Stimulated activated naive CD4-positive, alpha-beta T cell treated with Interleukin-2 at 50 U/mL for 16 hours (primary cell): ENCODE measurements around the gene LOXL4.

Experiments
- DNase-seq: peaks from one replicate; lab custom pipeline; 2025; lab: John Stamatoyannopoulos, UW

LOXL4 gene

DNA sequence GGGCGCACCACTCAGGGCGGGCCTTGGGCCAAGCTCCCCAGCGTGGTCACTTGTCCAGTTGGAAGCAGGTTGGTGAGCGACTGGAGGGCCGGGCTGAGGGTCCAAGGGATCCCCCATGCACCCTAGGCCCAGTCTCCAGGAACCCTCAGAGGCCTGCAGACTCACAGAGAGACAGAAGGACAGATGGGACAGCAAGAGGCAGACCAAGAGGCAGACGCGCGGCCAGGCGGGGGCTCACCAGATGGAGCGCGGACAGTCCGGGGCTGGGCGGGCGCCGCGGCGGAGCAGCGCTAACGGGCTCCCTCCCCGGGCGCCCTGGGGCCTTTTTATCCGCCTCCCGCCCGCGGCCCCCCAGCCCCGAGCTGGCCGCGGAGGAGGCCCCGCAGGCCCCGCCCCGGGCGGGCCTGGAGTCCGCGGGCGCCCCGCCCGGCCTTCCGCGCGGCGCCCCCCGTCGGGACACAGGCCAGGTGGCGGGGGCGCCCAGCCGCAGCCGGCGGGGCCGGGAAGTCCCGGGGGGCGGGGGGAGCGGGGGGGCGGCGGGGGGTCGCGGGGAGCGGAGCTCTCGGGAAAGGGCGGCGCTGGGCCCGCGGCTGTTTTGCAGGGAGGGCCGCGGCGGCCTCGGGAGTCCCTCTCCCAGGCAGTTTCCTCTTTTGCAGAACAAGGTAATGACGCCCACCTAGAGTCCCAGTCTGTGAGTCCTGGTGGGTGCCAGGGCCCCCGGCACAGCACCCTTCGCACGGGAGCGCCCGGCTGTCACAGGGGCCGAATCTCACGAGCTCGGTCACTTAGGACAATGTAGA, at the start of gene LOXL4:
Gene LOXL4, minus strand, starts transcription at position 301 of the 800 bp plus-strand sequence. CDS start 5,175 bp downstream, outside the sequence.
- no peak for DNase-seq

DNA sequence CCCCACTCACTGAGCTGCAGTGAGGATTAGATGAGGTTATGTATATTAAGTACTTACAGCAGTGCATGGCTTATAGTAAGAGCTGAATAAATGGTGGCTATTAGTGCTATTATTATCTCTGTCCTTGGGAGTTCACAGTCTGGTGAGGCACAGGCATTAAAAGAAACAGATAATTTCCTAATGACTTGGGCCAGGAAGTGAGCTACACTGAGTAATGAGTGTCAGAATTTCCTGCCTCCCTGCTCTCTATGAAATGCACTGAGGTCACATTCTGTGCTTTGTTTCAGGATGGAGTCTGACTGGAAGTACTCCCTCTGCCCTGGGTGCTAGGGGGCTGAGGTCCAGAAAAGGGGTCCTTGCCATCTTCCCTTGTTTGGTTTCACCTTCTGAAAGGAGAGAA, 48.7 kb upstream of the LOXL4 start:
- no peak for DNase-seq

DNA sequence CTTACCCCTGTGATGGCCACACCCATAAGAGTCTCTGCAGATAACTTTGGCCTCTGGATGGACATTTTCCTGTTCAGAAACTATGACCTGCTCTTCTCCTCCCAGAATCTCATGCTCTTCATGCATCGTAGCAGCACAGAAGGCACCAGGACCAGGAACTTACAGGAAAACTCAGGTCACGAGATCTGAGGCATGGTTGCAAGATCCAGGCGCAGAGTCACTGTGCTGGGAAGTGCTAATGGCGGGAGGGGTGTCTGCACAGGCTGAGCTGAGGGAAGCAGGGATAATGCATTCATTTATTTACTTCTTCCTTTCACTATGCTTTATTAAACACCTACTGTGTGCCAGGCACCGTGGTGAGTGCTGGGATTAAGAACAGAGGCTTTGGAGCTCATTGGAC, 48.2 kb upstream of the LOXL4 start:
- DNase-seq: no peak

DNA sequence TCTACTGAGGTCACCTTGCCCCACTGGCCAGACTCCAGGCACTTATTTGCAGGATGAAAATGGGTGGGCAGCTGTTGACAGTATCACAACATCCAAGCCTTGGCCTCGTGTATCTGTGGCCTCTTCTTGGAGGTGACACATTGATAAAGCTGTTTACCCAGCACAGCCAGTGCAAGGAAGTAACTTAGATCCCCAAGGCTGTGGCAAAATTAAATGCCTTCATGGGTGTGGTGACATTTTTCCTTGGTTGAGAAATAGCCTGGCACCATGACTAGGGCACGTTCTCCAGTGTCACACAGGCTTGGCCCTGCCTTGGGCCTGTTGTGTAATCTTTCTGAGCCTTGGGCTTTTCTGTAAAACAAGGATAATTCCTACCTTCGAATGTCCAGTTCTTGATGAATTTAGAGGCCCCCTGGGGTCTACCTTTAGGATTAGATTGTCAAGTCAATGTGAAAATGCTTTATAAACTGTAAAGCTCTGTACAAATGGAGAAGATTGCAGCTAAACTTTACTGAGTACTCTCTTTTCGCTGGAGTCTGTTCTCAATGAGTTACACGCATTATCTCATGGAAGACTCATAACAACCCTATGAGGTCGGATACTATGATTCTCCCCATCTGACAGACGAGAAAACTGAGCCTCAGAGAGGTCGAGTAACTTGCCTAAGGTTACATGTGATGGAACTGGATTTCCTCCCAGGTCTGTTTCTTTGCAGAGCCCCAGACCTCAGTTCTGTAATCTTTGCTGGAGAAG, 46.7 kb upstream of the LOXL4 start:
- no peak for DNase-seq

DNA sequence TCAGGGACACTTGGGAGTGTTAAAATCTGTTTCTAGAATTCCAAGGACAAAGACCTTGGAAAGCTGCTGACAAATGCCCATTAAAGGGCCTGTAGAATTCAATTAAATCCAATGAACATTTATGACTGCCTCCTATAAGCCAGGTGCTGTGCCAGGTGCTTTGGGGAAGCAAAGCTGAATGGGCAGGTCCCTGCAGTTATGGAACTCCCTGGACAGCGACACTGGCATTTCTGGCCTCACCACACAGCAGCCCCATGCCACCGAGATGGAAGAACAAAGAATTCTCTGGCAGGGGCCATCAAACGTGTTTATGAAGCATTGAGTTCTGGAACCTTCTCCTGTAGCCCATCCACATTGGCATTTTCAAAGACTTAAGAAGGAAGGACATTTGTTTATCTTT, 45.6 kb upstream of the LOXL4 start:
- DNase-seq: no peak

DNA sequence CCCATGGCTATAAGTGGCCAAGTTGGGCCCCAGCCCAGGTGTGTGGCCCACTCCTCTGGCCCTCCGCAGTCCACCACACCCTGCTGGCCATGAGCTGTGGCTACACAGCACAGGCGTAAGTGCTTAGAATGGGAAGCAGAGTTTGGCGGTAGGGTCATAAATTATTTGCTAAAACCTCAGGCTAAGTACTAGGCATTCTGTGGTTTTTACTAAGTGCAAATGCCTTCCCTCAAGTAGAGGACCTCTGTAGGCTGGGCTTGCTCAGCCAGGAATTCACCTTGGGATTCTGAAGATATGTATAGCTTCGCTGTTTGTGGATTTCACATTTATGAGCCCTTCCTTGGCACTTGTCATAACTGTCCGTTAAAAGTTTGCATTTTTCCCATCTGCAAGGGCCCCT, 44.8 kb upstream of the LOXL4 start:
- no peak for DNase-seq

DNA sequence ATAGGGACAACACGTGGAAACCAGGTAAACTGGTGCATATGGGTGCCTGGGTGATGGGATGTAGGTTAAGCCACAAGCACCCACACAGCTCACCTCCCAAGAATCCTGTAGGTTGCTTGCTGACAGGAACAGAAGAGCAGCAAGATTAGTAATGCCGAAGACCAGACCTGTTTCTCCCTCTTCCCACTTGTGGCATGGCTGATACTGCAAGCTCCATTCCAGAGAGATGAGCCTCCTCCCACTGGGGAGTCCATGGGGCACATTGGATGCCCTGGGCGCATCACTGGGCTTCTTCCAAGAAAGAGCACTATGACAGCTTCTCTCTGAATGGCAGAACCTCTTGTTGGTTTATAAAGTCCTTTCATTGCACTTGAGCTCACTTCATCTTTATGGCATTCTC, 44.4 kb upstream of the LOXL4 start:
- no peak for DNase-seq

DNA sequence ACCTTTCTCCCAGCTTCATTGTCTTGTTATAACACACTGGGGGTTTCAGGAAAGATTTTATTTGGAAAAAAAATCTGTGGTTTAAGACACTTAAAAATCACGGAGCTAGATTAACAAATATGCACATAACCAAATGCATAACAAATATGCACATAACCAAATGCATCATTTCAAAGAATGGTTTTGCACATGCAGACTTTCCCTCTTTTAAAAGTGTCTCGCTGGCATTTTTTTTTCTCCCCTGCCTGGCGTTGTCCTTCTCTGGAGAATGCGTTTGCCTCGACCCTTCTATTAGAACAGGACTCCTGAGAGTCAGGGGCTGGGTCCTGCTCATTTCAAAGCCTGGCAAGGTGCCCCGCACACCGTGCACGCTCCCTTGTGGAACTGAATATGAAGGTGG, 42.7 kb upstream of the LOXL4 start:
- DNase-seq: no peak

DNA sequence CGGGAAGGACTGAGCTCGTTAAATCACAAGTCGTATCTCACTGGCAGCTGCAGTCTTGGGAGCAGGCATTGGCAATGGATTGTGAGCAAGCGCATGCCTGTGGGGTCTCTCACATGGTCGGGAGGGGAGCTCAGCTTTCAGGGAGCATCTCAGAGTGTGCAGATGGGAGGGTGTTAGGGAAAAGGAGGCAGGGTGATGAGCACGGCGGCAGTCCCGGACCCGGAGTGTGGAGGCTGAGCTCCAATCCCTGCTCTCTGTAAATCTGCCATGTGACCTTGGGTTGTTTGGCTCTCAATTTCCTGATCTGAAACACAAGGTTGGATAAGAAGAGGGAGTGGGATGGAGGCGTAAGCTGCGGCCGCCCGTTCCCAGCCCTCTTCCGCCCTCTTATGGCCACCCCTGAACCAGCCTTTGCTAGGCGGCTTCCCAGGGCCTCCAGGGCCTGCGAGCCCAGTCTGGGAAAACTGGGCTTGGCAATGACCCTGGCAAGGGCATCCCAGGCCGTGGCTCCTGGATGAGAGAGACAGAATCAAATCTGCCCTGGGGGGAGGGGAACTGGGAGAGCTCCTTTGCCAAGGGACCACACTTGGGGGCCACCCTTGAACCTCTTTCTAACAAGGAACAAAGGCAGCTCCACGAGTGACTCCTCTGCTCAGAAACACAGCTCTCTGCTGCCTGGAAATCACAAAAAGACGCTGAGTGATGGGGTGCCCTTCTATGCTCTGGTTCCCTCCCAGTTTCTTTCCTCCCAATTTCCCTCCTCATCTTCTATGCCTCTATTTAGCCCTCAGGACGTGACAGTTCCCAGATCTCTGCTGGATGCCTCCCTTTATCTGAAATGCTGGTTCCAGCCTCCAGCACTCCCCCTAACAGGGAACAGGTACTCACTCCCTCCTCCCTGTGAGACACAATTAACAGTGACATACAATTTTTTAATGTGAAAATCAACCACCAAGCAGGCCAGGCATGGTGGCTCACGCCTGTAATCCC, 41.7 kb upstream of the LOXL4 start:
- DNase-seq: no peak

DNA sequence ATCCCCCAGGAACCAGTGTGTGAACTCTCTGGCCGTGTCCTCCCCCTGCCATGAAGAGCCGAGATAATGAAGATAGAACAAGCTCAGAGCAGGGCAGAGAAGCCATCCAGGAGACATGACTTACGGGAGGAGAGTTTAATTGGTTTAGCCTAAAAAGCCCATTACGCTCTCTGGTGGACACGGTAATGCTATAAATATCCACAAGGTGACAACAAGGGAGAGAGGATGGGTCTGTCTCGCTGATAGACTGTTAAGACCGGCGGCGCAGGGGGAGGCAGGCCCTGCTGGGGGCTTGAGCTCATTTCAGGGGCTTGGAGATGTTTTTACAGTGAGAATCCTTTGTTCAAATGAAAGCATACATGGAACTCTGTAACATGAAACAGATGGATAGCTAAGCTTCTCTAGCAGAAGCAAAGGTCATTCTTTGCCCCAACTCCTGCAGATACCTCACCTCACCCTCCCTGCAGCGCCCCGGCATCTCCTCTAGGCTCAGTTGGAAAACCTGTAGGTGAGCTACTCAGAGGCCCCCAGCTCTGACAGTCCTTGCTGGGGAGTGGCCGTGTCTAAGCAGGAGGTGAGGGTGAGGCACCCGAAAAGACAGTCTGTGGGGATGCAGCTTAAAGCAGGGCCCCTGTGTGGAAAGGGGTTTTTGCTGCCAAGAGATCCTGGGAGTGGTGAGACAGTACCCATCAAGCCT, 40.8 kb upstream of the LOXL4 start:
- DNase-seq: no peak

DNA sequence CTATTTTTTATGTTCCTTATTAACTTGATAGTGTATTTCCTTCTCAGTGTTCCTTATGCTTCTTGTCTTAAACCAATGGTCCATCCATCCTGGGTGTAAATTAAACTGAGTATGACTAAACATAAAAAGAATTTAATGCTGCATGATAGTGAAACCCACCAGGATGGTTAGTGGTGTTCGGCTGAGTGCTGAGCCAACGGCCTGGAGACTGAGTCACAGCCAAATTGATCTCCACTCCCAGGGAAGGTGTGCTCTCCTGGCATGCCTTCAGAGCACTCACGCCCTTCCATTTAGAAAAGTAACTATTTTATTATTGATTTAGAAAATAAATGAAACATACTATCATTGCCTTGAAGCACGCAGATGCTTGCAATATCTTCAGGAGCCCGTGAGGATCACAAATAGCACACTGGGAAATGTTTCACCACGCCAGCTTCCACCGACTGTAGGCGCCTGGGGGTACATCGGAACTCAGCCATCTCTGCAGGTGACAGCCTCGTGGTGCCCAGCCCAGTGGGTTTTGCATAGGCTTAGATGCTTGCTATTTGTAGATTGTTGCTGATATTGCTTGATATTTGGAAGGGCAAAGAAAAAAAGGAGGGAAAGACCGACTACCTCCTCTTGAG, 40.0 kb upstream of the LOXL4 start:
- DNase-seq: no peak

DNA sequence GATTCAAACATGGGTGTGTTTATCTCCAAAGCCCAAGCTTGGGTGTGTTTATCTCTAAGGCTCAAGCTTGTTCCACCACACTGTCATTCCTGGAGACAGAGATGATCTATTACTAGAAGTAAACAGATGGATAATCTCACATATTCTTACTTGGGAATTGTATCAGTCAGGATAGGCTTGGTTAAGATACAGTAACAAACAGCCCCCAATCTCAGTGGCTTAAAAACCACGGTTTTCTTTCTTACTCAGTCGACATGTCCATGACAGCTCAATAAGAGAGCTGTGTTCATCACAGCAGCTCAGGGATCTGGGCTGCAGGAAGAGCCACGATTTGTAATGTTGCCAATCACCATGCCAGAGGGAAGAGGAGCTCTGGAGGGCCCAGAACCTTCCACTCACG, 38.5 kb upstream of the LOXL4 start:
- no peak for DNase-seq

DNA sequence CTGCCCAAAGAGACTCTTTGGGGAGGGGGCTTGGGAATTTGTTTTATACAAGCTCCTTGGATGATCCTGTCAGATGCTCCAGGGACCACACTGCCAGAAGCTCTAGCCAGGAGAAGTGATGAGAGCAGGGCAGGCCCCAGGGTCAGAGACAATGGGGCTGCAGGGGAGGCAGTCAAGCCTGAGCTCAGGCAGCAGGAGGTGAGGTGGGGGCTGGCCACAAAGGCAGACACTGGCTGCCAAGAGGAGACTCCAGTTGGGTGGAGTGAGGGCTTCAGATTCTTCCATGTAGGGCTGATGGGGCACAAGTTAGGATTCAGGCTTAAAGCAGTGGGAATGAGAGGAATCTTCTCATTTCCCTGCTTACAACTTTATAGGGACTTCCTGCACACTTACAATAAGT, 35.6 kb upstream of the LOXL4 start:
- no peak for DNase-seq

DNA sequence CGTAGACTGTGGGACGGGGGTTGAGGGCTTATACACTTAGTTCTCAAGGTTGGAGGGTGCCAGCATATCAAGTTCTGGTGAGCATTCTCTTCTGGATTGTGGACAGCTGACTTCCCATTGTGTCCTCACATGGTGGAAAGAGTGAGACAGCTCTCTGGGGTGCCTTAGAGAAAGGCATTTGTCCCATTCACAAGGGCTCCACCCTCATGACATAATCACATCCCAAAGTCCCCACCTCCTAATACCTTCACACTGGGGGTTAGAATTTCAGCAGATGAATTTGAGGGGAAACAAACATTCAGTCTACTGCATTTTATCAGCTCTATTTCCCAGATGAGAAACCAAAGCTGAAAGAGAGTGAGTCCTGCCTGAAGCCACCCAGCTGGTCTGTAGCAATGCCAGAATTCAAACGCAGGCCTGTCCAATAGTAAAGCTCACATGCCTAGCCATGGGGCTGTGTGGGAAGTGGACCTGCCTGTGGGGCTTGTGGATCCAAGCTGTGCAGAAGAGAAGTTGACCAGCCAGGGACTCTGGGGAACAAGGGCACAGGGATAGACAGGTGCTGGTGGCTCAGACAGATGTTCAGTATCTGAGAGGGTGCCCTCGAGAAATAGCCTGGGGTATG, 34.9 kb upstream of the LOXL4 start:
- DNase-seq: no peak

DNA sequence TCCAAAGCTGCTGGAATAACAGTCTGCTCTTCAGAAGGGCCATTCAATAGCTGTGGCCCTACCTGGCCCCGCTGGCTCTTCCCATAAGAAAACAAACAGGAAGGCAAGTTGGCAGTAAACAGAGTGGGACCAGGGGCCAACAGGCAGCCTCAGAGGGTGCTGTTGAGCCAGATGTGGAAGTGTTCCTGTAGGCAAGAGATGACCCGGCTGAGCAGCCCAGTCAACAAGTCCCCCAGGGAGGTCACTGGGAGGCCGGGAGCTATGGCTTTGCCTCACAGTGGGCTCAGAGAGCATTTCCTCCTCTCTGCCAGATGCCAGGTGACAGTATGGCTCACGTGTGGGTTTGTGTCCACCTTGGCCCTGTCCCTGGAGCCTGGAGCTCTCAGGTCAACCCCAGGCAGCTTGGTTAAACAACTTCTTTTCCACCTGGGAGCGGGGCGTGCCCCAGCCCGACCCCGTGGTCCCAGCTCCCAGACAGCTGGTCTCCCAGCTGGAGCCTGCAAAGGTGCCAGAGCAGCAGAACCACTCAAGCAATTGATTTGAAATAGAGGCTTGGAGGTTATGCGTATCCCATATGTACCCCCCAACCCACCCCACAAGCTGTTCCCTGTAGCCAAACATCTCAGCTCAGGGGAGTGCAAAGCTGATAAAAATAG, 33.8 kb upstream of the LOXL4 start:
- no peak for DNase-seq

DNA sequence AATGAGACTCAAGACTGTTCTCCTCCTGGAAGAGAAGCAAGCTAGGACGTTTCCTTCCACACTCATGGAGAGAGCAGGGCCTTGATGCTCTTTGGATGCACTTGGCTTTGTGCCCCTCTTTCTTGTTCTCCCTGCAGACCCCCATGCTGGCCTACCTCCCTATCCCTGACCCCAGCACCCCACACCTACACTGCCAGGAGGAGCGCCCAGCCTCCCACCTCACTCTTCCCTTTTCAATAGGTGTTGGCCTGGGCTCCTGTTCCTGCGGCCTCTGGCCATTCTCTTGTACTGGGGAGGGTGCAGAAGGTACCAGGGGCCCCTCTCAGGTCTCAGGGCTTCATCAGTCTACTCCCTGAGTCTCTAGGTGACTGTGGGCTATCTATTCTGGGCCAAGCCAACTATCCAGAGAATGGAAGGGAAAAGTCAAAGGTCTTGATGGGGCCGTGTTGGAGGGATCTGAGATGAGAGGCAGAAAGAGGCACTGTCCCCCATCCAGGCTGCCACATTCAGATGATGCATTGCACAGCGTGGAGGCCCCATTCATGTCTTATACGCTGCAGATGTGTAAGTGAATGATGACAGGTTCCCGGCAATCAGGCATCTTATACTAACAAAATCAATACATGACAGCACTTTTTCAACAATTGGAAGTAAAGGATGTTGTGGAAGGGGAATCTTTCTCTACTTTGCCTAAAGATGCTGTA, 32.7 kb upstream of the LOXL4 start:
- no peak for DNase-seq

DNA sequence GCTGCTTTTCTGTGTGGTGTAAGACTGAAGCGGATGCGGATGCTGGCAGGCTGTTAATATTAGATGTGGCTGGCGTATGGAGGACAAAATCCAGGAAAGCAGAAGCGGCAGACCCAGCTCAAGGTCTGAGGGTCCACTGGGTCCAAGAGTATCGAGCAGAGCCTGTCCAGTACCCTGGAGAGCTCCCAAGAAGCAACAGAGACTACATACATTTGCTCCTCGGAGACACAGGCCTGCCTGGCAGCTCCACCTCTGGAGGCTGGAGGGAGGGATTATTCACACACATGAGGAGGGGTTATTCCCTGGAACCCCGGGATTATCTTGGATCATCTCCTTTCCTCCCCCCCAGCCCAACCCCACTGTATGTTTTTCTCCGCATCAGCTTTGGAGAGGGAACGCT, 31.3 kb upstream of the LOXL4 start:
- DNase-seq: no peak

DNA sequence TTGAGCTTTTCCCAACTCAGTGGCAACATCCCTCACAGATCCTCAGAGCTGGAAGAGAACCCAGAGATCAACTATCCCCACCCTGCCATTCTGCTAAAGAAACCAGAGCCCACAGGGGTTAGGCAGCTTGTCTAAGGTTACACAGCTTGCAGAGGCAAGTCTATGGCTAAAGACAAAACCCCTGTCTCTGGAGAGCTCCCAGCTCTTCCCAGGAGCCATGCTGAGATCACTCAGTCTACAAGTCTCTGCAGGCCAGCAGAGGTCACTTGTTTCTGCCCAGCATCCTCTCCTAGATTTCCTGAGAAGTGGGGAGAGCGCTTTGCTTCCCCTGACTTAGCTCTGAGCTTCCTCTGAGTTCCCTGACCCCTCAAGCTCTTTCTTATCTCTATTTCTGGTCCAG, 28.5 kb upstream of the LOXL4 start:
- DNase-seq: no peak

DNA sequence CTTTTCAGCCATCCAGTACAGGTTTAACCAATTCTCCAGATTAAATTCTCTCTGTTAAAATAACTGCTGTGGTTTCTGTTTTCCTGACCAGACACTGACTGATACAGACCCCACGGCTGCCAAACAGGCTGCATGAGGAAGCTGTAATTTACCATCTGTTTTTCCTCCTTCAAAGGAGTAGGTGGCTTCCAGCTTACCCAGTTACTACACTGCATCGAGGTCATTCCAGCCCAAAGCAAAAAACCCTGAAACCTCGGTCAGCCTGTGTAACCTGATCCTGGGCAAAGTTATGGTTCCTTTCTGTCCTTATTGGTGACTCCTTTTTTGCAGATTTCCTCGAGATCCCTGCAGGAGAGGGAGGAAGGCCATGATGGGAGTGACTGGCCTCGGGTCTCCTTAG, 27.9 kb upstream of the LOXL4 start:
- no peak for DNase-seq

DNA sequence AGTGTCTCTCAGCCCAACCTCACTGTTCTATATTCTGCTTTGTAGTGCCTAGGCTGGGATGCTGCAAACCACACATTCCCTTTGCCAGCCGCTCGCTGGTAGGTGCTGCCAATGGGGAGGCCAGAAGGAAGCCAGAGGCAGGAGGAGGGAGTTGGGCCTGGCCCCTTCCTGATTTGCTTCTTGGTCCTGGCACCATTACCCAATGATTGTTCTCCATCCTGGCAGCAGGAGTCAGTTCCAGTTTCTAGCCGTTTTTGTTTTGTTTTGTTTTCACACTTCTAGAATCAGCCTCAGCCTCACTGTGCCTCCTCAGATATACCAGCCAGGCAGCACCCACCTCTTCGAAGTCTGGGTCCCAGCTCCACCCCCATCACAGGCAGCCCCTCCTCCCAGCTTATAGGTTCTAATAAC, 27.4 kb upstream of the LOXL4 start:
- no peak for DNase-seq
